Mesodermal cell (in vitro differentiated cells): ENCODE results near the gene TMEM260.
"Not testable (repeated sequence)": the region's sequence is repeated elsewhere in the genome, so short reads cannot be mapped to it uniquely, and the experiment has no call there.

Experiments used
- H3K27ac ChIP-seq: 2 replicates; pipeline ENCODE4 v1.7.0; 2013; ENCODE audit warnings: mild to moderate bottlenecking, low read depth, low read length, moderate library complexity; ENCODE audit not compliant: severe bottlenecking
- H3K36me3 ChIP-seq: 2 replicates; pipeline ENCODE4 v1.7.1; 2013; ENCODE audit warnings: mild to moderate bottlenecking, low read length, moderate library complexity; ENCODE audit not compliant: control insufficient read depth, insufficient read depth
- H3K4me1 ChIP-seq: one replicate; pipeline ENCODE4 v1.7.1; 2013; ENCODE audit warnings: mild to moderate bottlenecking, low read length; ENCODE audit not compliant: insufficient read depth, control insufficient read depth, poor library complexity, severe bottlenecking
- H3K4me3 ChIP-seq: 2 replicates; pipeline ENCODE4 v1.7.0; 2013; ENCODE audit warnings: low read length, control low read depth, mild to moderate bottlenecking; ENCODE audit not compliant: insufficient read depth, poor library complexity, severe bottlenecking; ENCODE audit errors: extremely low read depth
- H3K9me3 ChIP-seq: 2 replicates; pipeline ENCODE4 v1.7.1; 2013; ENCODE audit warnings: mild to moderate bottlenecking, low read length, moderate library complexity; ENCODE audit not compliant: control insufficient read depth
- WGBS, 2 experiments: methylation state at CpG; one replicate each; pipeline ENCODE4 v1.1.5; 2013; ENCODE audit warnings: missing lambda C conversion rate in 2 of 2; ENCODE audit not compliant: insufficient coverage in 2 of 2; 5-methylcytosine and 5-hydroxymethylcytosine counted together

The TMEM260 gene

DNA sequence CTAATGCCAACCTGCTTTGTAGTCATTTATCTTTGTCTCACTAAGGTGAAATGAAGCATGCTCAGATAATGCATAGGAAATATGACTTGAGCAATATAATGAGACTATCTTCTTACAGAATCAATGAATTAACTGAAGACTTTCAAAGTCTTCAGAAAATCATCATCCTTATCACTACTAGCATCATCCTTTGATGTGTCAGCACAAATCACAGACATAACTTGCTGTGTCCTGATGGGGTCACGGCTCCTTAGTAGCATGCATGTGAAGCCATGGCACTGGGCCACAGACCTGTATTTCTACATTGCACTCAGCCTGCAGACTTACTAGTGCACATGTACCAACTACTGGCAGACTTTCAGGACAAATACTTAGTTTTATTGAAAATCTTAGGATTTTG, 18.9 kb downstream of the TMEM260 start:
- WGBS, 2 experiments = 100% methylated on average over 1 of the region's 1 CpG
- Histone ChIP-seq H3K27ac (no peak overlapping the region), H3K4me1 (no peaks in the 10 kb centered on the region), H3K36me3 (peaks cover 7% of the 10 kb centered on the region), H3K9me3 (no peaks in the 10 kb centered on the region), H3K4me3 (no peak overlapping the region)

DNA sequence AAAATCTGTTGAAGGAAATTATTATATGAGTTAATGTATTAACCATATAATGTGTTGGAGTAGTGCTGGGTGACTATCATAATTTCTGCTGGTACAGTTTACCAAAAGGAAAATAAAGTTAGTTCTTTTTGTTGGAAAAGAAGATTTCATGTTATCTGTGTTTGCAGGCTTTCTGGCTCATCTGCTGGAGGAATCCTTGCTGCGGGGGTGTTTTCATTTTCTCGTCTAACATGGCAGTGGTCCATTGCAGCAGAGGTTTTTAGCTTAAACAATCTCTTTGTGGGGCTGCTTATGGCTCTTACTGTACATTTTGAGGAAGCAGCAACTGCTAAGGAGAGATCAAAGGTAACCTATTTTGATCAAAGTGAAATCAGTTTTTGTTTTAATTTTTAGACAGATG, 24.1 kb downstream of the TMEM260 start:
- Histone ChIP-seq H3K9me3 (no peaks in the 10 kb centered on the region), H3K36me3 (peaks cover 2% of the 10 kb centered on the region), H3K4me3 (no peak overlapping the region), H3K4me1 (no peaks in the 10 kb centered on the region), H3K27ac (no peak overlapping the region)
- 92 to 100% methylated on average over 2 of the region's 2 CpGs for WGBS, 2 experiments

DNA sequence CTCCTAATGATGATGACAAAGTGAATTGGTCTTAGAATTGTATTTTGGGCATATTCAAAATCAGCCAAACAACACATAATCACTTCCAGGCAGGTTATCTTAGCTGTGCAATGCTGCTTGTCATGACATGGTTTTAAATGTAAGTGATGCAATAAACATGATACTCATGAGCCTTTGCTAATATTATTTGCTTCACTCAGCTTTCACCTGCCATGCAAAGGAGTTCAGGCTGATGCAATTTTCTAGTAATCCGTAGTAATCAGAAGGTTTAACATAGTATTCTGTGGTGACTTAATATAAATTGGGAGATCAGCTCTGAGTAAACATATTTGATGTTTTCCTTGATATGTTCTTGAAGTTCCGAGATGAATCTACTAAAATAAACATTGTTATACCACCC, 29.1 kb downstream of the TMEM260 start:
- Histone ChIP-seq H3K4me1 (no peaks in the 10 kb centered on the region), H3K27ac (no peak overlapping the region), H3K36me3 (peaks cover 23% of the 10 kb centered on the region), H3K9me3 (no peaks in the 10 kb centered on the region), H3K4me3 (no peak overlapping the region)
- WGBS, 2 experiments = 80% methylated on average over 1 of the region's 2 CpGs; no CpG with 5 or more reads in 1 of the 2 experiments

DNA sequence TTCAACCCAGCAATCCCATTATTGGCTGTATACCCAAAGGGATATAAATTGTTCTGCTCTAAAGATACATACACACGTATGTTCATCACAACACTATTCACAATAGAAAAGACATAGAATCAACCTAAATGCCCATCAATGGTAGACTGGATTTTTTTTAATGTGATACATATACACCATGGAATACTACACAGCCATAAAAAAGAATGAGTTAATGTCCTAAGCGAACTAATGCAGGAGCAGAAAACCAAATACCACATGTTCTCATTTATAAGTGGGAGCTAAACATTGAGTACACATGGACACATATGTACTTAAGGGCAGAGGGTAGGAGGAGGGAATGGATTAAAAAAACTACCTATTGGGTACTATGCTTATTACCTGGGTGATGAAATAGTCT, 32.1 kb downstream of the TMEM260 start:
- not testable (repeated sequence) for H3K4me3 ChIP-seq, H3K9me3 ChIP-seq, H3K4me1 ChIP-seq, H3K27ac ChIP-seq
- no CpG with 5 or more reads among the region's 2 CpGs for WGBS, 2 experiments
- H3K36me3 ChIP-seq = peaks cover 23% of the 10 kb centered on the region

DNA sequence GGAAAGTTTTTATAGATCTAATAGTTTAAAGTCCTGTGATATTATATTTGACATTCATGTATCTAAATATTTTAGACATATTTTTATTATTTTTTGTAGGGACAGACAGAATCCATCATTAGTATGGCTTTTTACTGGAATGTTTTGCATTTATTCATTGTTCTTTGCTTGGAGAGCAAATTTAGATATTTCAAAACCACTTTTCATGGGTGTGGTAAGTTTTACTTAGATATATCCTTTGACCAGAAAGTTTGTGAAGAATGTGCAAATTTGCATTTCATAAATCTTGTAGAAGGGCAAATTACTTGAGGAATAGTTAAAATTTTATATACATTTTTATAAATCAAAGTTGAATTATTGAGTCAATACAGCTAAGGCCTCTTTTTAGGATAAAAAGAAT, 37.5 kb downstream of the TMEM260 start:
- Histone ChIP-seq H3K36me3 (peaks cover 15% of the 10 kb centered on the region), H3K4me3 (no peak overlapping the region), H3K27ac (no peak overlapping the region), H3K9me3 (no peaks in the 10 kb centered on the region), H3K4me1 (no peaks in the 10 kb centered on the region)

DNA sequence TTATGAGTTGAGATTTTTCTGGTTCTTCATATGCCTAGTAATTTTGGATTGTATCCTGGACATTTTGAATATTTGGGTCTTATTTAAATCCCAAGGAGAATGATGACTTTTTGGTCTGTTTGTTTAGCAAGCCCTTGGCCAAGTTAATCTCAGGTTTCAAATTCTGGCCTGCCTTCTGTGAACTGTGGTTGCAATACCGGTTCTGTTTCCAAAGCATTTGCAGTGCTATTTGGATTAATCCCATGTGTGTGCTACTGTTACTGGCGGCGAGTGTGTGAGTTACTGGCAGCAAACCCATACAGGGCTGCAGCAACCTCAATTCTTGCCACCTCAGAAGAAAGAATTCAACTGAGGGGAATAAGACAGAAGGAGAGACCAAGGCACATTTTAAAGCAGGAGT, 51.1 kb downstream of the TMEM260 start:
- Histone ChIP-seq H3K27ac (no peak overlapping the region), H3K36me3 (peaks cover 55% of the 10 kb centered on the region), H3K9me3 (peaks cover 9% of the 10 kb centered on the region), H3K4me3 (no peak overlapping the region), H3K4me1 (no peaks in the 10 kb centered on the region)
- WGBS, 2 experiments = 95 to 100% methylated on average over 3 of the region's 3 CpGs

DNA sequence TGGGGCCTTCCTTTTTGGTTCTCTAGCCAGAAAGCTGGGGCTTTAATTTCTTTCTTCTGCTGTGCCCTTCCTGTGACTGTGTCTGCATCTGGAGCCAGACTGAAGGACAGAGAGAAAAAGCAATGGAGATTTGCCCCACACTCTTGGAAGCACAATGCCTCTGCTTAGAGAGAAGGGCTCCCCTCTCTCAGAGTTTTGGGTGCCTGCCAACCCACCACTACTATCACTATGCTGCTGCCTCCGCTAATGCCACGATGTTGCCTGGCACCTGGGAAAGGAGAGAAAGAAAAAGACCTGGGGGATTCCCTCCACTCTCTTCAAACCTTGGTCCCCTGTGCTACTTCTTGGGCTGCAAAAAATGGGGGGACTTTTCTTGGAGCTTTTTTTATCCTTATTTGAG, 52.6 kb downstream of the TMEM260 start:
- no peaks in the 10 kb centered on the region for H3K4me1 ChIP-seq
- peaks cover 9% of the 10 kb centered on the region for H3K9me3 ChIP-seq
- no peak overlapping the region for H3K27ac ChIP-seq
- peaks cover 69% of the 10 kb centered on the region for H3K36me3 ChIP-seq
- no peak overlapping the region for H3K4me3 ChIP-seq
- 100% methylated on average over 2 of the region's 2 CpGs; no CpG with 5 or more reads in 1 of the 2 experiments for WGBS, 2 experiments

DNA sequence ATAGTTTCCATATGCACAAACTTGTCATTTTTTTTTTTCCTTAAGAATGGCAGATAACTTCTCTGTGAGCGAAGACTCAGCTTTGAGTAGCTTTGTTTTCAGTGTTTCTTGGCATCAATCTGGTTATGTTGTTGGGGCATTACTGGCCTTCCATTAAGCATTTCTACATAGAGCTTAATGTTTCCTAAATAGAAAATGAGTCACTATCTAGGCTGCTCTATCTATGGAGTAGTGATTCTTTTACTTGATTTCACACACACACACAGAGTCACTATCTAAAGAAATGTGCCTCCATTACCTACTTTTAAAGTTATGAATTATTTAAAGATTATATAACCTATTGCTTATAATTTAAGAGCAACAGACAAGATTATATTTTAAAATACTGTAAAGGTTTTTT, 53.9 kb downstream of the TMEM260 start:
- Histone ChIP-seq H3K4me1 (no peaks in the 10 kb centered on the region), H3K36me3 (peaks cover 80% of the 10 kb centered on the region), H3K9me3 (peaks cover 9% of the 10 kb centered on the region), H3K4me3 (no peak overlapping the region), H3K27ac (no peak overlapping the region)
- WGBS, 2 experiments = no CpG with 5 or more reads among the region's 1 CpG

DNA sequence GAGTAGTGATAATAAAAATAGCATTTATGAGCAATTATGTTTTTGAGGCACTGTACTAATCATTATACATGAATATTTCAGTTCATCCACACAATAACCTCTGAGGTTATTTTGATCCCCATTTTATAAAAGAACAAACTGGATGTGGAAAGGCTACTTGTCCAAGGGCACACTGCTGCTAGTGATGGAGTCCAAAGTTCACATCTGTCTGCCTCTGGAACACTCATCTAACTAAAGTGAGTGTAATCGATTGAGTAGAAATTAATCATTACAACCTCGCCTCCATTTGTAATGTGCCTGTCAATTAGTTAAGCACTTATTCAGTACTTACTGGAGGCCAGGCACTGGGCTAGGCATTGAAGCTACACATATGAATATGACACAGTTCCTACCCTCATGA, 55.4 kb downstream of the TMEM260 start:
- H3K4me1 ChIP-seq = no peaks in the 10 kb centered on the region
- peaks cover 12% of the 10 kb centered on the region for H3K9me3 ChIP-seq
- H3K4me3 ChIP-seq = no peak overlapping the region
- no peak overlapping the region for H3K27ac ChIP-seq
- peaks cover 87% of the 10 kb centered on the region for H3K36me3 ChIP-seq
- 94% methylated on average over 2 of the region's 2 CpGs; no CpG with 5 or more reads in 1 of the 2 experiments for WGBS, 2 experiments

DNA sequence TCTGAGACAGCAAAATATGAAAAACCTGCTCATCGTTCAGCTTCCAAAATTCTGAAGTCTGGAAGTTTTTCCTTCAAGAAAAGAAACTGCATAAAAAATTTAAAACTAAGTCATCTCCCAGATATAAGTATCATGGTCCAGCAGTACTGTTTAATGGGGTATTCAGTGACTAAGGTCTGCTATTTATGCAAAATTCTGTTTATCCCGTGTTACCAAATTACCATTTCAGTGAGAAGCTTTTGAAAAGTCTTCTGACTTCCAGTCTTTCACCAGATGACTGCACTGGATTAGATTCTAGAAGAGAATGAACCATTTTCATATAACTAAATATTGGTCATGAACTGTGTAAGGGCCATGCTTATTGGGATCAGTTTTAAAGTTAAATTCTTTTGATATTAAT, 67.9 kb downstream of the TMEM260 start:
- Histone ChIP-seq H3K27ac (no peak overlapping the region), H3K9me3 (no peaks in the 10 kb centered on the region), H3K4me3 (no peak overlapping the region), H3K4me1 (no peaks in the 10 kb centered on the region), H3K36me3 (no peaks in the 10 kb centered on the region)
- WGBS, 2 experiments = 71 to 100% methylated on average over 1 of the region's 2 CpGs

DNA sequence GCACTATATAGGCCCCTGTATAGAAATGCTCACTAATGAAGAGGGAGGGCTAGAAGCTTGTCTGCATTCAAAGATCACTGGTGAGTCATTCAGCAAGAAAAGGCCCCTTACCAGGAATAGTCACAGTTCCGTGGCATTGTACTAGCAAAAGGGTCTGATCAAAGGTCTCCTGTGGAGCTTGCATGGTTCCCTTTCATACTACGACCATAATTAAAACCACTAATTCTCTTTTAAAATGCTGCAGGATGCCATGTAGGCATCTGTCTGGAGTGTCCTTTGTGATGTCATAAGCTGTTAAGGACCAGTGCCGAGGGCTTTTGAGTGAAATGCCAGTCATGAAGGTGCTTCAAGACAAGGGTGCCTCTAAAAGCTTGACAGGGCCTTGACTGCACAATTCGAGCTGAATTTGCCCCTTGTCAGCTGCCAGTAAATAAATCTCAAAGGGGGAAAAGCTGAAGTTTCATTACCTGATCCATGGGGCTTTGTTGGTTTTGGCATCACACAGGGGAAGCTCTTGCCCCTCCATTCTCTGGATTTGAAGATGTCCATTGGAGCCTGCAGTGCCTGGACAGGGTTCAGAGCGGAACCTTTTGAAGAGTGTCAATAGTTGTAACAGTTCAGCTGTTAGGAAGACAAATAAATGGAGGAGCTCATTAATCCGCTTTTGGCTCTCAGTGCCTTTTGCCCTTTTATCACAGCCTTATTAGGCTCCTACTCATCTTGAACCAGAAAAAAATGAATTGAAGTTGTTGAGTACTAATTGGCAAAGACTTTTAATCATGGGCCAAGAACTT, 69.1 kb downstream of the TMEM260 start:
- WGBS, 2 experiments = 48 to 49% methylated on average over 4 to 5 of the region's 6 CpGs

More for the DNA sequence above, 69.1 kb downstream of the TMEM260 start:
- H3K4me3 ChIP-seq = no peak overlapping the region
- no peaks in the 10 kb centered on the region for H3K4me1 ChIP-seq
- no peak overlapping the region for H3K27ac ChIP-seq
- no peaks in the 10 kb centered on the region for H3K36me3 ChIP-seq
- H3K9me3 ChIP-seq = no peaks in the 10 kb centered on the region
